GM13976 (cell line): Measurements from ENCODE around the gene DLX2.
A peak's percentile ranks its signal among the peaks of the same experiment; 100 is the strongest.

Experiments used
- DNase-seq: peaks from one replicate; pipeline ENCODE4 v3.0.0; 2012; ENCODE audit warnings: low spot score
- in situ Hi-C: fragments of 300-500 bp; cut with MboI; formaldehyde crosslinking; loops from one replicate; pipeline ENCODE4 v1.12.0; 2022; ENCODE audit warnings: low sequenced_read_pairs, mixed read lengths, inconsistent platforms; ENCODE audit not compliant: unreplicated experiment
- TF ChIP-seq, protein P1 (sequence below): IDR thresholded peaks from 2 replicates; pipeline ENCODE4 v1.5.1; 2012; ENCODE audit warnings: borderline replicate concordance, mild to moderate bottlenecking; ENCODE audit not compliant: insufficient read depth; ENCODE audit errors: extremely low read depth, missing control alignments, control extremely low read depth

The DLX2 gene

DNA sequence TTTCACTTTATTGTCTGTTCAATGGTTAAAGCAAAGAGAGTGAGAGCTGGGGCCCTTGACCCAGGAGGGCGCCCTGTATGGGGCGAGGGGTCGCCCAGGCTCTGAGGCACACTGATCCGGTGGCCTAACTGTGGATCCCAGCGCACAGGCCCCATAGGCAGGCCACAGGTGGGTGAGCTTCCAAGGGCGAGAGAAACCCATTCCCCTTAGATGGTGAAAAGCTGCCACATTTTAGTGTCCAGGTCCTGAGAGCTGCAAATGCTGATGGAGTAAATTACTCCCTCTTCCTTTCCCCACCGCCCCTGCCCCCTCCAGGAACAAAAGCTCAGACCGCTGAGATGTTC is 5.9 kb upstream of the DLX2 start:
- DNase-seq: no peak
- in situ Hi-C loops: loop anchor here (10.0 to 25.0 kb wide), 2 partner anchors 404 to 1171 kb away; partner anchors contain the start of gene GORASP2
- TF ChIP-seq, protein P1, sequence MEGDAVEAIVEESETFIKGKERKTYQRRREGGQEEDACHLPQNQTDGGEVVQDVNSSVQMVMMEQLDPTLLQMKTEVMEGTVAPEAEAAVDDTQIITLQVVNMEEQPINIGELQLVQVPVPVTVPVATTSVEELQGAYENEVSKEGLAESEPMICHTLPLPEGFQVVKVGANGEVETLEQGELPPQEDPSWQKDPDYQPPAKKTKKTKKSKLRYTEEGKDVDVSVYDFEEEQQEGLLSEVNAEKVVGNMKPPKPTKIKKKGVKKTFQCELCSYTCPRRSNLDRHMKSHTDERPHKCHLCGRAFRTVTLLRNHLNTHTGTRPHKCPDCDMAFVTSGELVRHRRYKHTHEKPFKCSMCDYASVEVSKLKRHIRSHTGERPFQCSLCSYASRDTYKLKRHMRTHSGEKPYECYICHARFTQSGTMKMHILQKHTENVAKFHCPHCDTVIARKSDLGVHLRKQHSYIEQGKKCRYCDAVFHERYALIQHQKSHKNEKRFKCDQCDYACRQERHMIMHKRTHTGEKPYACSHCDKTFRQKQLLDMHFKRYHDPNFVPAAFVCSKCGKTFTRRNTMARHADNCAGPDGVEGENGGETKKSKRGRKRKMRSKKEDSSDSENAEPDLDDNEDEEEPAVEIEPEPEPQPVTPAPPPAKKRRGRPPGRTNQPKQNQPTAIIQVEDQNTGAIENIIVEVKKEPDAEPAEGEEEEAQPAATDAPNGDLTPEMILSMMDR: no peak

DNA sequence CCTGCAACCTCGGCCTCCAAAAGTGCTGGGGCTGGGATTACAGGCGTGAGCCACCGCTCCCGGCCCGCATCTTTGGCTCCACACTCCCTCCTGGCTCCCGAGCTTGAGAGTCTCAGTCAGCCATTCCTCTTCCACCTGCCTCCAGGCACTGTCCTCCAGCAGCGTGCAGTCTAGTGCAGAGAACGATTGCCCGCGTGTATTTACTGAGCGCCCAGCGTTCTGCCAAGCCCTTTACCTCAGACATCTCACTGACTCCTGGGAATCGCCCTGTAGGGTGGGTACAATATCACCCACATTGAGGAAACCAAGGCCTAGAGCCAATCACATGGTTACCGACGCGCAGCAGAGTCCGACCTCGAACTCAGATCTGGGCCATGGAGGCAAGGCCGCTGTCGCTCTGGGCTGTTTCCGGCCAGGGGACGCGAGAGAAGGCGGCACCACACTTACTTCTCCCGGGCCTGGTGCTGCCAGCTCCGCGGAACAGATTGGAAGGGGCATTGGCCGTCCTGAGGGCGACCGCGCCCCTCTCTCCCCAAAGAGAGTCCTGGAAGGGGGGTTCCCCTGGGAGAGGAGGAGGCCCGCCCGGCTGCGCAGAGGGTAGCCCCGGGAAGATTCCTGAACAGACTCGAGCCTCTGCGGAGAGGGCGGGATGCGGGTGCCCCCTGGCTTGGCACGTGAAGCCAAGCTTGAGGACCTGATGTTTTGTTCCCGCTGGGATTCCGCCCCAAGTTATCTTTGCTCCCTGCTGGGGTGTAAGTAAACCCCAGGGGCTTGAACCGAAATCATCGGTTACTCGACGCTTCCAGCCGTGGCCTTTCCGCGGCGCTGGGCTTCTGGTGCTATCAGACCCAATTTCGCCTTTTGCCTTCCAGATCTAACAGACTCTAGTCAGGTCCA is 5.2 kb upstream of the DLX2 start:
- TF ChIP-seq, protein P1: no peak
- DNase-seq: peak; percentile 29
- in situ Hi-C loops: loop anchor here (10.0 to 25.0 kb wide), 2 partner anchors 403 to 1171 kb away; partner anchors contain the start of gene GORASP2

DNA sequence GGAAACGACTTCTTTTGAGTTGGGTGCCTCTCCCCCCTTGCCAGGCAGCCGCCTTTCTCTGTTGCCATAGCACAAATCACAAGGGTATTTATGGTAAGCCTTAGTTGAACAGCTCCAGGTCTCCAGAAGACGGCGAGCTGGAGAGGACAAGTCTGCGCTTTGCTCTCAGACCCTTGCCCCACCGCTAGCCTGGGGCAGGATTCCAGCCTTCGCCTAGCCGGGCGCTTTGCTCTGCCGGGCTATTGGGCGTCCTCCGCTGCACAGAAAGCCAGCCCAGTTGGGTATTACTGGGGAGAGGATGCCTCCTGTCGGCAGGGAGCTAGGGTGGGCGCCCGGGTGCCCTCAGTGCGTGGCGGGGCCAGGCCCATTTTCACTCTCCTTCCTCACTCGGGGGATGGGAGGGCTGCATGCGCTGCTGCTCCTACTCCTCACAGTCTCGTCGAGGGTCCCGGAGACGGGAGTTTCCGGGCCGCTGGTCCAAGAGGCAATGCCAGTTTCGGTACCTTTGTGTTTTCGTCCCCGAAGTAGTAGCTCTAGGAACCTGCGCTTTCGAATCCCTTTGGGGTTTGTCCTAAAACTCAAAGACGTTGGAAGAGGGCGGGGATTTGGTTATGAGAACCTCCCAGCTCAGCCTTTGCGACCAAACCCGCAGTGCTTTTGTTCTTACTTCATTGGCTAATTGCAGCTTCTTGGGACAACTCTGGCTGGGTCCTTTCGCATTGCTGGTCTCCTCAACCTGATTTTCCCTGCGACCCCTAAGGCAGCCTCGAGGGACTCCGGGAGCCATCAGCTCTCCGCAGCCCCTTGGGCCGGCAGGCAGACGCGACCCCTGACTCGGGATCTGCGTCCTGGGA is 3.6 kb upstream of the DLX2 start:
- TF ChIP-seq, protein P1: peak; percentile 55
- peak; percentile 69 for DNase-seq
- in situ Hi-C loops: loop anchor here (10.0 to 25.0 kb wide), 2 partner anchors 402 to 1169 kb away; partner anchors contain the start of gene GORASP2

DNA sequence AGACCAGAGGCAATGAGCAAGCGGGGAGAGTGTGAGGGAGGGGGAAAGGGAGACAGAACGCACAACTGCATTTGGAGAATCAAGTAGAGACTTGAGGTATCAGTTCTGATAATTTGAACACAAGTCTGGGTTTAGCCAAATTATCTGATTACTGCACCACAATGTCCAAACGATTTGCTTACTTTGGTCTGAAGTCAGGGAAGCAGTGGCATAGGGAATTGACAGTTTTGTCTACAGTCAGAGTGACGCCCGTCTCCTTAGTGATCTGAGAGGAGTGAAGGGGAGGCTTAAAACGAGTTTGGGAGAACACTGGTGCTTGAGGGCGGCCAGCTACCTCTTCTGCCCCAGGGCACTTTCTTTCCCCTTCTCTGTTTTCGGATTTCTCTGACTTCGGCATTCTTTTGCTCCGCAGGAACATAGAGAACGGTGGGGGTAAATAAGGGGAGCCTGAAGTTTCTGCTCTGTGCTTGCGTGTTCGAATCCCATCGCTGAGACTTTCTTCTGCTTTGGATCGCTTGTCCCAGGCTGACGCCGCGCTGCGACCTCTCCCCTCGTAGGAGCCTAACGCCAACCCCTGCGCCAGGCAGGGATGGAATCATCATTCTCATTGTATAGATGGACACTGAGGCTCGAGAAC is 2.9 kb upstream of the DLX2 start:
- in situ Hi-C loops: loop anchor here (10.0 to 25.0 kb wide), 2 partner anchors 401 to 1168 kb away; partner anchors contain the start of gene GORASP2
- TF ChIP-seq, protein P1: no peak
- DNase-seq: peak; percentile 29

DNA sequence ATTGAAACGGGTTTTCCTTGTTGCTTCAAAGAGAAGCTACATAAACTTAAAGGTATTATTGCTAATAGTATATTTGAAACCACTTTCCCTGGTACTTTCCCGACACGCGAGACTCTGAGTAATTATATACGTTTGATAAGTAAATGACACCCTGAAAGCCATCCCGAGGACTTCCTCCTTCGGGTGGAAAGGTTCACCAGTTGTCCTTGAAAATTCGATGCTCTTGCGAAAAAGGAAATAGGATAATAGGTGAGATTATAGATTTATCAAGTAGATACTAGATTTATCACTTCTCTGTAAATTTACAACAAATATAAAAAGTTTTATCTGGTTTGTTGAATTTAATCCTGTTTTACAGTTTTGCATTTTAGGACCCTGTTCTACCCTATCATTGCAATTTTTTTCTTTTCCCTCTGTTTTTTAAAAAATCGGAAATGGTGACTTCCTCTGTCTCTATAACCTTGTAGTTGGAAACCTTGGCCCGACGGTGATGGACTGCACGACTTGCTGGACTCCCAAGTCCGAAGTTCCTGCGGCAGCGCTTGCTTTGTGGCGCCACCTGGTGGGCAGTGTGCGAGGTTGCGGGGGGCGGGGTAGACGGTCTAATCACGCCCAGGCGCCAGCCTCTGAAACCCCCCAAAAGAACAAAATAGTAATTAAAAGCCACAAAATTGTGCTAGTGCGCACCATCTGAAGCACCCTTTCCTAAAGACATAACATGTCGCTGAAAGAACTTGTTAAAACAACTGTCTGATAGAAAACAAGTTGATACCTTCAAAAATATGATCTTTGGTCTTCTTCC is 972 bp upstream of the DLX2 start:
- TF ChIP-seq, protein P1: peak; percentile 92
- in situ Hi-C loops: loop anchor here (10.0 to 25.0 kb wide), 2 partner anchors 399 to 1166 kb away; partner anchors contain the start of gene GORASP2

More for the DNA sequence above, 972 bp upstream of the DLX2 start:
- DNase-seq: peak; percentile 85
